A673 (cell line): ENCODE results near the gene NFASC.

ENCODE experiments used
- EZH2 ChIP-seq: fragments of 200-600 bp; sonication (generic); IDR thresholded peaks from 2 replicates; pipeline ENCODE4 v1.6.1; 2017; ENCODE audit warnings: borderline replicate concordance, low read depth, mild to moderate bottlenecking, mixed read lengths, antibody characterized with exemption, low read length; ENCODE audit not compliant: poor library complexity, severe bottlenecking
- TF ChIP-seq, protein P1 (sequence below): fragments of 300-800, 200-600 bp; sonication (generic); conservative IDR thresholded peaks from 2 replicates; pipeline ENCODE4 v1.5.1; 2017; ENCODE audit warnings: low read depth, mild to moderate bottlenecking, antibody characterized with exemption, low read length, moderate library complexity, mixed read lengths

DNA sequence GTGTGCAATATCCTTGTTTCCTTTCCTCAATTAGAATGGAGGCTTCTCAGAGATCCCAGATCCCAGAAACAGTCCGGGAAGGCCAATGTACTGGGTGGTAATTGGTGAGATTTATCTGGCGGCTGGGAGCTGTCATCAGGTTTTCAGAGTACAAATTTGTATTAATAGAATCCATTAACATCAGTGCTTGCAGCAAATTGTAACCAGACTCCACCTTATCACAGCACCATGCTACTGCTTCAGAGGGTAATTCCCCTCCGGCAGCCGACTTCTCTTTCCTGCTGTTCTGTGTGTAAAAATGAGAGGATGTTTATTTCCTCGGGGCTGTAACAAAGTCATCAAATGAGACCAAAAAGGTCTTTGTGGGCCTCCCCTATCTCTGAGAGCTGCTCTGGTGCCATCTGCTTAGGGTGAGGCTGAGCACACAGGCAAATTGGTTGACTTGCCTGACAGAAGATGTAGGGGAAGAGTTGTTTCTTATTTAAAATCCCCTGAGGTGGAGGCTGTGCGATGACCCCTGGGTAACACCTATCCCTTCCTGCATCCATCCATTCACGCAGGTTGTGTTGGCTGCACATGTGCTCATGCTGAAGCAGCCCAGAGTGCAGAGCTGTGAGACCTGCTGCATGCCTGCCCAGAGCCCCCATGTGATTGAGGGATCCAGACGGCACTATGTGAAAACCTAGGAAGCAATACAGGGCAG is 19.2 kb downstream of the NFASC start:
- TF ChIP-seq, protein P1, sequence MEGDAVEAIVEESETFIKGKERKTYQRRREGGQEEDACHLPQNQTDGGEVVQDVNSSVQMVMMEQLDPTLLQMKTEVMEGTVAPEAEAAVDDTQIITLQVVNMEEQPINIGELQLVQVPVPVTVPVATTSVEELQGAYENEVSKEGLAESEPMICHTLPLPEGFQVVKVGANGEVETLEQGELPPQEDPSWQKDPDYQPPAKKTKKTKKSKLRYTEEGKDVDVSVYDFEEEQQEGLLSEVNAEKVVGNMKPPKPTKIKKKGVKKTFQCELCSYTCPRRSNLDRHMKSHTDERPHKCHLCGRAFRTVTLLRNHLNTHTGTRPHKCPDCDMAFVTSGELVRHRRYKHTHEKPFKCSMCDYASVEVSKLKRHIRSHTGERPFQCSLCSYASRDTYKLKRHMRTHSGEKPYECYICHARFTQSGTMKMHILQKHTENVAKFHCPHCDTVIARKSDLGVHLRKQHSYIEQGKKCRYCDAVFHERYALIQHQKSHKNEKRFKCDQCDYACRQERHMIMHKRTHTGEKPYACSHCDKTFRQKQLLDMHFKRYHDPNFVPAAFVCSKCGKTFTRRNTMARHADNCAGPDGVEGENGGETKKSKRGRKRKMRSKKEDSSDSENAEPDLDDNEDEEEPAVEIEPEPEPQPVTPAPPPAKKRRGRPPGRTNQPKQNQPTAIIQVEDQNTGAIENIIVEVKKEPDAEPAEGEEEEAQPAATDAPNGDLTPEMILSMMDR, result no peak
- no peak for TF ChIP-seq EZH2
